Large intestine (tissue), 3 donors: ENCODE measurements around the gene PTPRN2. TPM values are rescaled to one million over a fixed set of nuclear protein-coding genes. Genes with fewer than 3 reads are reported as not detected.
"Not testable (repeated sequence)": the region's sequence is repeated elsewhere in the genome, so short reads cannot be mapped to it uniquely, and the experiment has no call there.

ENCODE experiments used
- DNase-seq, 2 donors: peaks; one replicate each; pipeline versions ENCODE4 v3.0.0 to v3.0.0-alpha.2; 2013
- H3K27ac ChIP-seq: one replicate; pipeline ENCODE4 v1.5.1; 2013; ENCODE audit warnings: low read length
- H3K27me3 ChIP-seq: 2 replicates; pipeline ENCODE4 v1.6.1; 2013; ENCODE audit warnings: low read length; ENCODE audit not compliant: control insufficient read depth, insufficient read depth
- H3K36me3 ChIP-seq: 2 replicates; pipeline ENCODE4 v1.6.1; 2013; ENCODE audit warnings: low read length; ENCODE audit not compliant: control insufficient read depth, insufficient read depth
- H3K4me1 ChIP-seq: one replicate; pipeline ENCODE4 v1.6.1; 2013; ENCODE audit warnings: low read length; ENCODE audit not compliant: control insufficient read depth, insufficient read depth
- H3K4me3 ChIP-seq: one replicate; pipeline ENCODE4 v1.5.1; 2013; ENCODE audit warnings: low read length
- H3K9me3 ChIP-seq: one replicate; pipeline ENCODE4 v1.6.1; 2013; ENCODE audit warnings: mild to moderate bottlenecking, low read depth, low read length, moderate library complexity; ENCODE audit not compliant: control insufficient read depth
- WGBS: methylation state at CpG from one replicate; pipeline ENCODE4 v1.1.5; 2013; ENCODE audit warnings: low lambda C conversion rate; ENCODE audit not compliant: insufficient coverage; 5-methylcytosine and 5-hydroxymethylcytosine counted together
- polyA plus RNA-seq: library from polyadenylated mRNA; unstranded; fragments of 120-200 nt; gene quantifications from one replicate; pipeline ENCODE4 v1.2.1, GENCODE V29; 2013

PTPRN2 gene
- polyA plus RNA-seq, 1 donor, result 13.4 TPM

GRCh38 chr7:157846746-157847145 is 740.9 kb downstream of the PTPRN2 start:
- H3K4me3 ChIP-seq, H3K27ac ChIP-seq, H3K27me3 ChIP-seq, DNase-seq, H3K4me1 ChIP-seq, H3K36me3 ChIP-seq: not testable (repeated sequence)
- H3K9me3 ChIP-seq, result peaks cover 21% of the 10 kb centered on the region
- WGBS, result no CpG with 5 or more reads among the region's 12 CpGs

GRCh38 chr7:157846271-157846670 is 741.4 kb downstream of the PTPRN2 start:
- WGBS, result no CpG with 5 or more reads among the region's 11 CpGs
- Histone ChIP-seq H3K4me1 (no peaks in the 10 kb centered on the region), H3K36me3 (no peaks in the 10 kb centered on the region), H3K27ac (no peak overlapping the region), H3K4me3 (no peak overlapping the region), H3K9me3 (peaks cover 24% of the 10 kb centered on the region), H3K27me3 (no peaks in the 10 kb centered on the region)
- no peak for DNase-seq

- Histone ChIP-seq H3K27me3 (no peaks in the 10 kb centered on the region), H3K4me1 (no peaks in the 10 kb centered on the region), H3K27ac (no peak overlapping the region), H3K4me3 (no peak overlapping the region), H3K36me3 (no peaks in the 10 kb centered on the region), H3K9me3 (peaks cover 30% of the 10 kb centered on the region)
- no peak for DNase-seq
- no CpG with 5 or more reads among the region's 21 CpGs for WGBS
Observed at GRCh38 chr7:157845203-157845835, 742.3 kb downstream of the PTPRN2 start.

- no peak for DNase-seq
- no CpG with 5 or more reads among the region's 17 CpGs for WGBS
- no peak overlapping the region for H3K27ac ChIP-seq
Observed at GRCh38 chr7:157844611-157845010, 743.0 kb downstream of the PTPRN2 start.

GRCh38 chr7:157844141-157844540 is 743.5 kb downstream of the PTPRN2 start:
- Histone ChIP-seq H3K4me1 (no peaks in the 10 kb centered on the region), H3K4me3 (no peak overlapping the region), H3K9me3 (peaks cover 41% of the 10 kb centered on the region), H3K27ac (no peak overlapping the region), H3K36me3 (no peaks in the 10 kb centered on the region), H3K27me3 (no peaks in the 10 kb centered on the region)
- no peak for DNase-seq
- WGBS, result no CpG with 5 or more reads among the region's 9 CpGs

More at GRCh38 chr7:157844611-157845010, 743.0 kb downstream of the PTPRN2 start:
- Histone ChIP-seq H3K4me3 (no peak overlapping the region), H3K27me3 (no peaks in the 10 kb centered on the region), H3K36me3 (no peaks in the 10 kb centered on the region), H3K4me1 (no peaks in the 10 kb centered on the region), H3K9me3 (peaks cover 37% of the 10 kb centered on the region)

GRCh38 chr7:157843336-157844140 is 744.1 kb downstream of the PTPRN2 start:
- Histone ChIP-seq H3K4me1 (no peaks in the 10 kb centered on the region), H3K27ac (no peak overlapping the region), H3K36me3 (no peaks in the 10 kb centered on the region), H3K27me3 (no peaks in the 10 kb centered on the region), H3K4me3 (no peak overlapping the region), H3K9me3 (peaks cover 36% of the 10 kb centered on the region)
- no peak for DNase-seq
- 100% methylated on average over 2 of the region's 29 CpGs for WGBS

- DNase-seq, result no peak
- Histone ChIP-seq H3K27me3 (no peaks in the 10 kb centered on the region), H3K36me3 (no peaks in the 10 kb centered on the region), H3K9me3 (peaks cover 33% of the 10 kb centered on the region), H3K4me3 (no peak overlapping the region), H3K27ac (no peak overlapping the region), H3K4me1 (no peaks in the 10 kb centered on the region)
- 92% methylated on average over 2 of the region's 14 CpGs for WGBS
Observed at GRCh38 chr7:157841773-157842370, 745.8 kb downstream of the PTPRN2 start.

- peaks cover 33% of the 10 kb centered on the region for H3K9me3 ChIP-seq
- H3K27ac ChIP-seq, result no peak overlapping the region
- H3K27me3 ChIP-seq, result no peaks in the 10 kb centered on the region
- no peak overlapping the region for H3K4me3 ChIP-seq
- no peaks in the 10 kb centered on the region for H3K36me3 ChIP-seq
- H3K4me1 ChIP-seq, result no peaks in the 10 kb centered on the region
- no peak for DNase-seq
- WGBS, result 100% methylated on average over 2 of the region's 25 CpGs
Observed at GRCh38 chr7:157840914-157841772, 746.5 kb downstream of the PTPRN2 start.

- Histone ChIP-seq H3K36me3 (no peaks in the 10 kb centered on the region), H3K4me3 (no peak overlapping the region), H3K27me3 (no peaks in the 10 kb centered on the region), H3K9me3 (peaks cover 33% of the 10 kb centered on the region), H3K4me1 (no peaks in the 10 kb centered on the region), H3K27ac (no peak overlapping the region)
- DNase-seq, result no peak
- WGBS, result 100% methylated on average over 2 of the region's 36 CpGs
Observed at GRCh38 chr7:157840174-157840913, 747.3 kb downstream of the PTPRN2 start.
